HG02588 (cell line): Measurements from ENCODE around the gene GPANK1.

Experiments used
- ATAC-seq: cut with Tn5 transposase; IDR thresholded peaks from one replicate; pipeline ENCODE4 v1.9.1; 2021; ENCODE audit warnings: mild to moderate bottlenecking, moderate library complexity; ENCODE audit not compliant: unreplicated experiment

GPANK1 gene

DNA sequence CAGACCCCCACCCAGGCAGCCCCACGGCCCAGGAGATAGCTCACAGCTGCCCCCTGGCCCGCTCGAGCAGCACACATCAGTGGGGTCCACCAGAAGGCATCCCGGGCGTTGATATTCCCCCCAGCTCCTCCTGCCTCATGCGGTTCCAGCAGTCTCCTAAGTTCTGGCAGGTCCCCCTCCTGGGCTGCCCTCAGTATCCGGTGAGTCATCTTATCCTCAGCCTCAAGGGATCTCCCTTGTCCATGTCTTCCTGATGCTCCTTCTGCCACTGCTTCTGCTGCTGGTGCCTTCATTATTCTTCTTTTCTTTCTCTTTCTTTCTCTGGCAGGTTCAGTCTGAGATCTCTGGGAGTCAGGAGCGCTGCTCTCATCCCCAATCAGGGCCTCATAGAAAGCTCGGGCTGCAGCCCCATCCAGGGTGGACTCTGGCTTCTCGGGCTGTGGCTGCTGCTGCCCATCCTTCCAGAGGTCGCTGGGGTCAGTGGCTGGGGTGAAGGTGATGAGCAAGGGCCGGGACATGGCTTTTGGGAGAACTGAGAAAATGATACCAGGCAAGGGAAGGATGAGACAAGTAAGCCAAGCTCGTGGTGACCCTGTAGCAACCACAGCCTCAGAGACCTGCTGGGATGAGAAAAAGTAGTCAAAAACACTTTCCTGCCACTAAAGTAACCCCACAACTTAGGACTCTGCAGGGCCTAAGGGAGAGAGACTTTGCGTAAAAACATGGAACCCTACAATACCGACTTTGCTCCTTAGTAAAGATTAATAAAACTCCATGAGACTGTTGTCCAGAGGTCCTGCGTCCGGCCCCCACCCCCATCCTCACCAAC lies 622 bp downstream of the GPANK1 start:
- no peak for ATAC-seq

DNA sequence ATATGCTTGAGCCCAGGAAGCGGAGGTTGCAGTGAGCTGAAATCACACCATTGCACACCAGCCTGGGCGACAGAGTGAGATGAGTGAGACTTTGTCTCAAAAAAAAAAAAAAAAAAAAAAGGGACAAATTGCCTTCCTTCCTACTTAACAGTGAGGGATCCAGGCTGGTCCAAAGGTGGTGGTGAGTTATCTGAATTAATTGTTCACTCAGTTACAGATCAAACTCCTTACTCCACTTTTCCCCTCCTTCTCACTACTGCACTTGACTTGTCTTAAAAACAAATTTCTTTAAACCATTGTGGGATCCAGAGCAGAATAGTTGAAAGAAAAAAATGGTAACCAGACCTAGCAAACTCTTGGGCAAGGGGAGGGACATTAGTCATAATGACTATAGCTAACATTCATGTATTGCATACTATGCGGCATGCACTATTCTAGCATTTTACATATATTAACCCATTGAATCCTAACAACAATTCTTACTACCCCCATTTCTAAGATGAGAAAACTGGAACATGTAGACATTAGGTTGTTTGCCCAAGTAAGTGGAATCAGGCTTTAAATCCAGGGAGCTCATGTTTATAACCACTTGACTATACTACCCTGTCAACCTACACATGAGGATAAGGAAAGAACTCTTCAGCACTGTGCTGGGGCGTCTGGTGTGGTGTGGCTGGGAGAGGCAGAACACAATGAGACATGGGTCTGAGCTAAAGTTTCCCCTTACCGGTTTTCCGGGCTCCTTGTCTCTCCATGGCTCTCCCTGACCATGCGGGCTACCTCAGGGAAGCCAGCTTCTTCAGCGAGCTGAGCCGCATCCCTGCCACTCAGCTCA lies 1.5 kb downstream of the GPANK1 start:
- ATAC-seq: no peak

DNA sequence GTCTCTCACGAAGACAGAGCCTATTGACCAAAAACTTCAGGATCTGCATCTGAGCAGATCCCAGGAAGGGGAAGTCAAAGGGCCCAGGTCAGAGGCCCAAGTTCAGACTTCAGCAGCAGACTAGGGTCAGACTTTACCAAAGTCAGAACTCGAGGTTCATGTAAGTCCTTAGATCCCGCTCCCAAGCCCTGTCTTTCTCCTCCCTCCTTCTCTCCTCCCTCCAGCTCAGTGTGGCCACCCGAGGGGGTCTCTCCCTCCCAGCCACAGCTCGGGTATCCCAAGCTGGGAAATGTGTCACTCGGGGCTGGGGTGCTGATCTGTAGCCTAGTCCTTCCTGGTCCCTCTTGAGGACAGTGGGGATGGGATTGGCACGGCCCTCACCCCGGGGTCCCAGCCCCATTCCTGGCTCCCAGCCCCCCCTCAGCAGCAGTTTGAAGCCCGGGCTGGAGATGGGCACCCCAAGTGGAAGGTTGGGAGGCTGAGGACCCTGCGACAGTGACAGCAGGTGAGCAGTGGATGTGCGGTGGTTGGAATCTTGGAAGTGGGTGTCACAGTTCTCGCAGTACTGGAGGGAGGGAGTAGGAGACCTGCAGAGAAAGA lies 2.6 kb downstream of the GPANK1 start:
- no peak for ATAC-seq

DNA sequence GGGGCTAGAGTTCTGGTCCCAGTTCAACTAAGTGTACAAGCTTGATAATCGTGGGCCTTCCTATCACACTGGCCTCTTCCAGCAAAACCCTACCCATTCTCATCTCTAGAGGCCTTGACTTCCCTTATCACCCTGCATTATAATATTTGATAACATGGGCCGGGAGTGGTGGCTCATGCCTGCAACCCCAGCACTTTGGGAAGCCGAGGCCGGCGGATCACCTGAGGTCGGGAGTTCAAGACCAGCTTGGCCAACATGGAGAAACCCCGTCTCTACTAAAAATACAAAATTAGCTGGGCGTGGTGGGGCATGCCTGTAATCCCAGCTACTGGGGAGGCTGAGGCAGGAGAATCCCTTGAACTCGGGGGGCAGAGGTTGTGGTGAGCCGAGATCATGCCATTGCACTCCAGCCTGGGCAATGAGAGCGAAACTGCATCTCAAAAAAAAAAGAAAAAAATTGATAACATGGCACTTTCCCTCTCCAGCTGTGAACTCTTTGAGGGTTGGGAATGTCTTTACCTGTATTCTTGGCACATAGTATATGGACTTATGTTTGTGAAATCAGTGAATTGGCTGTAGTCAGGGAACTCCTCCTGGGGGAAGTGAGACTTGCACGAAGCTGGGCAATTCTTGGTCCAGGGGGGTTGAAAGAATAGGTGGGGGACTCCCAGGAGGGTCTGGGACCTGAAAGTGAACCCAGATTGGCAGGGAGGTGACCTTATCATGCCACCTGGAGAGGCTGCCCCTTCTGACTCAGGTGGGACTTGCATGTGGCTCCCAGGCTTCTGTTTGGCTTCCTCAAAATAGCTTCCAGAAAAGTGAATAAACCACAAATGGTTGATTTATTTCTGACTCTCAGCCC lies 3.3 kb downstream of the GPANK1 start:
- ATAC-seq: no peak

DNA sequence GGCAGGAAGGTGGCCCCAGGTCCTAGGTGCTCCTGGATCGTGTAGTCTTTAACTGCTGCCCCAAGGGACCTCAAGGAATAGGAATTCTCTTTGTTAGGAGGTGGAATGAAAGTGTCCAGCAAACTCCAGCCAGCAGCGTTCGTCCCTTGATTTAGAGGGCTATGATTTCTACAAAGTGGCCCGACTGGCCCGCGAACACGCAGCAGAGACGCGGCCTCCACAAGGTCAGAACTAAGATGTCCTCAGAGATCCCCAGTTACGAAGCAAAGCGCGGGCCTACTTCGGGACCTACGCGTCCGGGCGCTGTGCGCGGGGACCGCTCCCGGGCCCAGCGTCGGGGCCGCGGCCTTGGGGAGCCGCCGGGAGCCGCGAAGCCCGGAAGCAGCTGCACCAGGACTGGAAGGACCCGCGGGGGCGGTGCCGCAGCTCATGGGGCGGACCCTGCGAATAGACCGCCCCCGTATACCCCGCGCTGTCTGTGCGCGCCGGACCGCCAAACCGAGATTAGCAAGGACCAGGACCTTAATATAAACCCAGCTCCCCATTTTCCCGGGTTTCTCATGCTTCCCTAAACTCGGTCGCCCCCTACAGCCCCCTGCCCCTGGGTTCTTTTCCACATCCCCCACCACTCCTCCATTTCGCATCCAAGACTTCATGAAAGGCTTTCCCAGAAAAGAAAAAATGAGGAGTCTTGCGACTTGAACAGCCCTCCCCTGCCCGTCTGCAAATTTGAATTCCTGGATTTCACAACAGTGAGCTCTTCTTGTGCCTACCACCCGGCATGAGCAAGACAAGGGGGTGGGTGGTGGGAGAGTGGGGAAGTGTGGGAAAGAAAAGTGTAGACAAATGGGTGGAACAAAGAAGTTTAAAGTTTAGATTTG lies 4.2 kb downstream of the GPANK1 start, which contains the start of gene C6orf47:
TSS of gene C6orf47 (minus strand) at position 398 of the 881 bp plus-strand sequence. CDS start 831 bp downstream, outside the sequence.
- no peak for ATAC-seq

DNA sequence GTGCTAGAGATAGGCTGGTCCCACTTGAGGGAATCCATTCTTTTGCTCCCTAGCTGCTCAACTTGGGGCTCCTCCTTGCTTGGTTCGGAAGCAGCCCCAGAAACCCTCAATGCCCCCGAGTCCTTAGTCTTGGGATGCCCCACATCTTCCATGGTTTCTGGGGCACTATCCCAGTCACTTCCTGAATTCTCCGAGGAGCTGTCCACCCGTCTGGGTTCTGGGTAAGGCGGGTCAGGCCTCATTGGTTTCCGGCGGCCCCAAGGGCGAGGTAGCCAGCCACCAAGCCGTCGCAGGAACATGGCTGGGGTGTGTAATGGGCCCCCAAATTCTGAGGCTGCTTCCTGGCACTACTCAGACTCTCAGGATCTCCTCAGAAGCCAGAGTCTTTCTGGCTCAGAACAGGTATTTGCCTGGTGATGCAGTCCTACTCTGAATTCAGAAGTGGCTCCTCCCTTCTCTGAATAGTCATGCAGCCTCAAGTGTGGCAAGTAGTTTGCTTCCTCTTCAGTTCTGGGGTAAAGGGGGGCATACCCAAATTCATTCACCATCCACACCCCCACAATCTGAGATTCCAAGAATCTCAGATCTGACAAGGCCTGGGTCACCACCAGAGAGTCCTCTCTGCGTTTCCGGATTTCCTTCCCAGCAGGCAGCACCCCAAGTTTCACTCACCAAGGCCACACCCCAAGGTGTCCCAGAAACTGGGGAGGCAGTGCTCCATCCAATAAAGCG lies 5.0 kb downstream of the GPANK1 start:
- no peak for ATAC-seq

DNA sequence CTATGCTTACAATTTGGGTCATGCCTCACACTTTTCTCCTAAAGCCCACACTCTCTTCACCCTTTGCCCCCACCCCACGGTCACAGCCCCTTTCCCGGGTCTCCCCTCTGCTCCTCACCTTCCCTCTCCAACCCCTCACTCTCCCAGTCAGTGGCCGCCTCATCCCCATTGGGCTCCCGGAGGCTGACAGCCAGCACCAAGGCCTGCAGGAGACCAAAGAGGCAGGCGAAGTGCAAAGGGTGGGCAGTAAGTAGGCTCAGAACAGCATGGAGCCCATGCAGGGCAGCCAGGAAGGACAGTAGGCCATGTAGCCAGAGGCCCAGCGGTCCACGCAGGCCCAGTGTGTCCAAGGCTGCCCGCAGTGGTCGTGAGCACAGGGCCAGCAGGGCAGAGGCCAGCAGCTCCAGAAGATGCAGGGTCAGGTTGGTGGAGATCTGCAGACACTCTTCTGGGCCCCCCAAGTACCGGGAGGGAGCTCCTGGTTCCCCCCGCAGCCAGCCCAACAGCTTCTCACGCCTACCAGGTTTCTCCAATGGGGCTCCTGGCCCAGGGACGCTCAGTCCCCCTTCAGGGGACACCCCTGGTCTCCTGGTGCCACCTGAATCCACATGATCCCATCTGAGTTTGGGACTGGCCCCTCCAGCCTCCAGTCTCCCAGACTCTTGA lies 5.7 kb downstream of the GPANK1 start:
- ATAC-seq: no peak

DNA sequence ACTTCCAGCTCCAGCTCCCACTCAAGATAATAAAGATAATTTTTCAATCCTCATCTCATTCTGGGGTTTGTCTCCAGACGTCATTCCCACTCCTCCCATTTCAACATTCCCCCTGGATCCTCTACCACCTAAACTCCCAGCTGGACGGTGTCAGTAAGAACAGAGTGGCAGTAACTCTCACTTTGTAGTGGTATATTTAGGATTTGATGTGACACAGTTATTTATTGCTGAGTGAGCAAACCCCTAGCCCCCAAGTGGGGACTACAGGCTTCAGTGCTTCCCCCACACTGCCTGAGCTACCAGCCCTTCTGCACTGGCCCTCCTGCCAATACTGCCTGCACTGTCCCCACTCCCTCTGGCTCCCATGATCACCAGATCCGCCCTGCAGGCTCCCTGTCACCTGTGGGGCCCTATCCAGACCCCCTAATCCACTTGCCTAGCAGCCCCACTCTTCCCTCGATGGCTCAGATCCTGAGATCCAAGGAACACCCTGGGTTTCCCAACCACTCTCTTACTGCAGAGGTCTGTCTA lies 6.6 kb downstream of the GPANK1 start:
- ATAC-seq: no peak

DNA sequence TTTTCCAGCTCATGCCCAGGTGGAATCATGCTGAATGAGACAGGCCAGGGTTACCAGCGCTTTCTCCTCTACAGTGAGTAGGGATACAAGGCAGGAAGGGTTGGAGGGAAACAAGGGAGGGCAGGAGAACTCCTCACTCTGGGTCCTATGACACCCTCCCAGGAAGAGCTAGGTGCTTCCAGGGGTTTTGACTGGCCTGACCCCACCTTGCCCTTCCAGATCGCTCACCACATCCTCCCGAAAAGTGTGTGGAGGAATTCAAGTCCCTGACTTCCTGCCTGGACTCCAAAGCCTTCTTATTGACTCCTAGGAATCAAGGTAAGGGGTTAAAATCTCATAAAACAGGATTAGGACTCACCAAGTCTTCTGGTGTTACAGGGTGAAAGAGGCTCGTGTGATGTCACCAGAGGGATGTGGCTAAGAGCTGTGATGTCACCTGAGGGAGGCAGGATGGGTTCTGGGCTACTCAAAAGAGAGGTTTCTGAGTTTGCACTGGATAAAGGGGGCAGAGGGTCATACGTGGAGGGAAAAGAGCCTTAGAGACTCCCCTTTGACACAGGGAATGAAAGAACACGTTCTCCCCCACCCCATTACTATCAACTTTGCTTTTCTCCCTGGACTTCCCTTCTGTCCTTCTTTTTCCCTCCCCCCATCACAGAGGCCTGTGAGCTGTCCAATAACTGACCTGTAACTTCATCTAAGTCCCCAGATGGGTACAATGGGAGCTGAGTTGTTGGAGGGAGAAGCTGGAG lies 7.2 kb downstream of the GPANK1 start:
- no peak for ATAC-seq

DNA sequence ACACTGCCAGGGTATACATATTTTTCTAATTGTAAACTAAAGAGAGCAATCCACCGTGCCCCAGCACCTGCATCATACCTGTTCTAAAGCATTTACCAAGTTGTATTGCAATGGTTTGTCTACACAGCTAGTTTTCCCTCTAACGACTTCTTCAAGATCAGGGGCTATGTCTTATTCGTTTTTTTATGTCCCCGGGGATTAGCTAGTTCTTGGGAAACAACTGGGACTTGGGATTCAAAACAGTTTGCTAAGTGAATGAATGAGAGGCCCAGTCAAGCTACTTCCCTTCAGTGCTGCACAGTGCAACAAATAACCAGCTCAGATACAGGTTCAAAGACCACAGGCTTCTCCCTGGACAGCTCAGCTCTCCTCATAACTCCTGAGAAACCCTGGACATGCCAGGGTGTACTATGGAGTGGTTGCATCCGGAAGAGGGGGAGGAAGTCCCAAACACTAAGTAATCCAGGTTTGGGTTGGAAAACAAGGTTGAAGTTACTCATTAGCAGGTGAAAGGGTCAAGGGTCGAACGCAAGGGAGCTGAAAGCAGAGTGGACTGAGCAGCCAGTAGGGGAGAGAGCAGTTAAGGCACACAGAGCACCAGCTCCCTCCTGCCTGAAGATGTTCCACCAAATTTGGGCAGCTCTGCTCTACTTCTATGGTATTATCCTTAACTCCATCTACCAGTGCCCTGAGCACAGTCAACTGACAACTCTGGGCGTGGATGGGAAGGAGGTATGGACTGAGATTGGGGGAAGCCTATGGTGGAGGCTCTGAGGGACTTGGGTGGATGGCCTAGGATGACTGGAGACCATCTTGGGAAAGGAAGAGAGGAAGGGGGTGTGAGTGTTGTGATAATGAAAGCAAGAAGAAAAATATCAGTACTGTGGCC lies 9.2 kb downstream of the GPANK1 start, which contains the start of gene APOM:
TSS of gene APOM (plus strand) at position 546 of the 889 bp plus-strand sequence. CDS start at position 619, 73 bp downstream.
- no peak for ATAC-seq

DNA sequence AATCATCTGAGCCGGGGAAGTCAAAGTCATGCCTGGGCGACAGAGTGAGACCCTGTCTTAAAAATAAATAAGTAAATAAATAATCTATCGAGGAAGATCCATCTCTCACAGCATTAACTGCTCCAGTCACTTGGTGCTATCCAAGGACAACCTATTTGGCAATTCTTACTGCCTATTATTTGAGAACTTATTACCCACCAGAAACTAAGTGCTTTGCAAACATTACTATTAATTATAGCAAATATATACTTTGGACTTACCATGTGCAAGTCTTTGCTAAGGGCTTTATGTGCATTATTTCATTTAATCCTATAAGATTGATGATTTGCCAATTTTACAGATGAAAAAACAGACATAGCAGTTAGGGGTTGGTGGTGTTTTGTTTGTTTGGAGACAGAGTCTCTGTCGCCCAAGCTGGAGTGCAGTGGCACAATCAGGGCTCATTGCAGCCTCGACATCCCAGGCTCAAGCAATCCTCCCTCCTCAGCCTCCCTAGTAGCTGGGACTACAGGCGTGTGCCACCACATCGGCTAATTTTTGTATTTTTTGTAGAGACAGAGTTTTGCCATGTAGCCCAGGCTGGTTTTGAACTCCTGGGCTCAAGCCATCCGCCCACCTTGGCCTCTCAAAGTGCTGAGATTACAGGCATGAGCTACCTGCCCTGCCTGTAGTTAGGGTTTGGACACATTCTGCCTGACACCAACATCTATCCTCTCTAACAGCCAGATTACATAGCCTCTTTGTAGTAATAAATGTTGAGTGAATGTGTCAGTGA lies 10.0 kb downstream of the GPANK1 start:
- no peak for ATAC-seq

DNA sequence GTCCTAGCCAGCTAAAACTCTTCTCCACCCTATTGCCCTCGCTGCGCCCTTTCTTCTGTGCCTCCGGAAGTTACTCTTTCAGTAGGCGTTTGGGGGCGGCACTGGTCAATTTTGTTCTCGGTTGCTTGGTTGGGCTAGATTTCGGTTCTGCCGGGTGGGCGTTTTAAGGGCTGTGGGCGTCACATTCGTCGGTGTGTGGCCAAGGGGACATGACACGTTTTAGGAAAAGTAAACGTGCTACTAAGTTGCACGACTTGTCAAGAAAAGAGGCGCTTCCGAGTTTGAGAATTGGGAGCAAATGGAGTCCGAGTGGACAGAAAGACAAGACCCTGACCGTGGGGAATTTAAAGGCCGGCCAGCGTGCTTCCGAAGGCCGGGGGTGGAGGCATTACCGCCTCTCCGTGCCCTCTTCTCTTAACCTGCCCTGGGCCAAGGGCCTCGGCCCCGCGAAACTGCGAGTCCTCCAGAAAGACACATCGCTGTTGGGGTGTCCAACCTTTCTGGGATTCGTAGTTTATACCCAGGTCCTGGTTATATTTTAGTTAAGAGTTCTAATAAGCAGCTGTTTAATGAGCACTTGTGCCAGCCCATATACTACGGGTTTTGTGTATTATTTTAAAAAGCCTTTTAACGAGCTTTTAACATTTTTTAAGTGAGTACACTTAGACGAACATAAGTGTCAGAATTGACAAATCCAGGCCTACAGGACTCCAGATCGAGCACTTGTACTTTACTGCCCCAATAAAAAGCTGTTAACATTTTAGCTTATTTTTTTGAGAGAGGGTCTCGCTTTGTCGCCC lies 11.7 kb downstream of the GPANK1 start:
- ATAC-seq: peak; percentile 48

DNA sequence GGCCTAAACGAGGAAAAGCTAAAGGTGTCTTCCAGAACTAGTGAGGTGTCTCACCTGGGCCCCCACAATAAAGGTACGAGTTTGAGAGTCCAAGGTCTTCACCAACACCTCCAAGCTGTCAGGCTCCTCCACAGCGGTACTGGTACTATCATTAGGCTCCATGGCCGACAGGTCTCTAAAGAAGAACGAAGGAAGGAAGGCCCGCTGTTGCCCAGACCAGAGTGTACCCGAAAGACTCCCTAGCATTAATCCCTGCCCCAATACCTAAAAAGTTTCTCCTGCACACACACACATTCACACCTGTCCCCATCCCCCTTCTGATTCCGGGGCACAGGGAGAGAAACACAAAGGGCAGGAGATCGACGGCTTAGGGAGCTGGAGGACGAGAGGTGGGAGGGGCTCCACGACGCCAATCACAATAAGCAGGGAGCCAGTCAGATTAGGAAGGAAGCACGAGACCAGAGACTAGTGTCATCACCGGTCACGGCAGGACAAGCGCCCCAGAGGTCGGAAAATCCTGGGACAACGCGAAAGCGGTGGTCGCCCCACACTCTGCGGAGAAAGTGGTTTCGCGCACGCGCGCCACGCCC lies 13.1 kb downstream of the GPANK1 start:
- ATAC-seq: peak; percentile 27

DNA sequence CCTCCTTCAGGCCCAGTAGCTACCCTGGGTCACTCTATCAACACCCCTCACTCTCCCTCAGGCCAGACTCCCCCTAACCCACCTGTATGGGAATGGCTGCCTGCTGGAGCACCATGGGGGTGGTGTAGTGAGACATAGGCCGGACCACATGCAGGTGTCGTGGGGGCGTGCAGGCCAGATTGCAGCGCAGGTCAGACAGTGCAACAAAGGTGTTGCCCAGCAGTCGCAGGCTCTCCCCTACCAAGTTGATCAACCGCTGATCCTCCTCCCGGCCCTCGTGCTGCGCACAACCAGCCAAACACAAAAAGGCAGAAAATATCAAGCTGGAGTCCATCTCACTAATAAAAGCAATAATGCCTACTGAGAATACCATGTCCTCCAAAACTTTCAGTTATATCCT lies 19.5 kb downstream of the GPANK1 start:
- ATAC-seq: no peak
